WTC11 (cell line): ENCODE results near the gene PIAS3. TPM values are rescaled to one million over a fixed set of nuclear protein-coding genes. Genes with fewer than 3 reads are reported as not detected.

Source experiments
- ATAC-seq: fragments of 200-7000 bp; cut with Tn5 transposase; 2 replicates; pipeline ENCODE4 v1.10.0; 2021; ENCODE audit warnings: mild to moderate bottlenecking, moderate library complexity
- CTCF ChIA-PET: fragments of 300-600 bp; sonication (Branson Sonifier 250); formaldehyde crosslinking; loops from one replicate; lab custom pipeline; 2021; ENCODE audit warnings: antibody characterized with exemption; lab: Charles Lee
- POLR2A ChIA-PET: fragments of 350-600 bp; sonication (Branson Sonifier 250); formaldehyde crosslinking; loops from one replicate; lab custom pipeline; 2021; ENCODE audit warnings: antibody characterized with exemption; lab: Charles Lee
- DNase-seq: peaks from one replicate; pipeline ENCODE4 v3.0.0; 2021; ENCODE audit warnings: low spot score
- H3K27ac Mint-ChIP-seq: 2 replicates; pipeline ENCODE4 v1.8.0; 2021; ENCODE audit warnings: mixed read lengths
- H3K27me3 Mint-ChIP-seq: 2 replicates; pipeline ENCODE4 v1.8.0; 2021; ENCODE audit warnings: low read depth, mild to moderate bottlenecking, moderate library complexity, mixed read lengths
- H3K36me3 Mint-ChIP-seq: 2 replicates; pipeline ENCODE4 v1.8.0; 2021; ENCODE audit warnings: mixed read lengths
- H3K4me1 Mint-ChIP-seq: 2 replicates; pipeline ENCODE4 v1.8.0; 2022; ENCODE audit warnings: mixed read lengths
- H3K4me3 Mint-ChIP-seq: 2 replicates; pipeline ENCODE4 v1.8.0; 2021; ENCODE audit warnings: mild to moderate bottlenecking, moderate library complexity, mixed read lengths
- H3K9me3 Mint-ChIP-seq: 2 replicates; pipeline ENCODE4 v1.8.0; 2021; ENCODE audit warnings: mixed read lengths
- ARID4B ChIP-seq: sonication (generic); formaldehyde crosslinking; IDR thresholded peaks from 2 replicates; pipeline ENCODE4 v1.8.0; 2023; ENCODE audit warnings: missing genetic modification reagents, mild to moderate bottlenecking, borderline replicate concordance
- ATF1 ChIP-seq: sonication (generic); formaldehyde crosslinking; IDR thresholded peaks from 2 replicates; pipeline ENCODE4 v1.8.1; 2023; ENCODE audit warnings: mild to moderate bottlenecking, moderate library complexity, missing genetic modification reagents
- CTCF ChIP-seq: fragments of 200-600 bp; IDR thresholded peaks from 2 replicates; pipeline ENCODE4 v1.8.0; 2022; ENCODE audit warnings: antibody characterized with exemption
- E2F1 ChIP-seq: sonication (generic); formaldehyde crosslinking; IDR thresholded peaks from 2 replicates; pipeline ENCODE4 v1.8.0; 2022; ENCODE audit warnings: mild to moderate bottlenecking, missing genetic modification reagents
- ELF4 ChIP-seq: sonication (generic); formaldehyde crosslinking; IDR thresholded peaks from 2 replicates; pipeline ENCODE4 v1.8.1; 2022; ENCODE audit warnings: low read depth, mild to moderate bottlenecking, moderate library complexity, missing genetic modification reagents
- ESRRA ChIP-seq: sonication (generic); formaldehyde crosslinking; IDR thresholded peaks from 2 replicates; pipeline ENCODE4 v1.8.1; 2022; ENCODE audit warnings: mild to moderate bottlenecking, missing genetic modification reagents, borderline replicate concordance
- GTF2I ChIP-seq: fragments of 250-450 bp; sonication (Bioruptor Pico); conservative IDR thresholded peaks from 2 replicates; pipeline ENCODE4 v1.4.0; 2021; ENCODE audit warnings: mild to moderate bottlenecking
- KAT7 ChIP-seq: sonication (generic); formaldehyde crosslinking; IDR thresholded peaks from 2 replicates; pipeline ENCODE4 v1.8.1; 2023; ENCODE audit warnings: missing genetic modification reagents, mild to moderate bottlenecking, borderline replicate concordance
- MYBL2 ChIP-seq: sonication (generic); formaldehyde crosslinking; IDR thresholded peaks from 2 replicates; pipeline ENCODE4 v1.8.1; 2023; ENCODE audit warnings: mild to moderate bottlenecking, moderate library complexity, missing genetic modification reagents
- NR3C1 ChIP-seq: sonication (generic); formaldehyde crosslinking; conservative IDR thresholded peaks from 2 replicates; pipeline ENCODE4 v1.8.1; 2023; ENCODE audit warnings: low read depth, mild to moderate bottlenecking, missing genetic modification reagents
- RELA ChIP-seq: sonication (generic); formaldehyde crosslinking; IDR thresholded peaks from 2 replicates; pipeline ENCODE4 v1.8.1; 2022; ENCODE audit warnings: missing genetic modification reagents, mild to moderate bottlenecking, borderline replicate concordance
- SP1 ChIP-seq: sonication (generic); formaldehyde crosslinking; conservative IDR thresholded peaks from 2 replicates; pipeline ENCODE4 v1.8.1; 2022; ENCODE audit warnings: missing genetic modification reagents
- TEAD1 ChIP-seq: sonication (generic); formaldehyde crosslinking; IDR thresholded peaks from 2 replicates; pipeline ENCODE4 v1.8.0; 2022; ENCODE audit warnings: mild to moderate bottlenecking, missing genetic modification reagents
- USF1 ChIP-seq: sonication (generic); formaldehyde crosslinking; IDR thresholded peaks from 2 replicates; pipeline ENCODE4 v1.8.0; 2022; ENCODE audit warnings: mild to moderate bottlenecking, missing genetic modification reagents
- ZMAT4 ChIP-seq: fragments of 250-450 bp; sonication (Bioruptor Pico); IDR thresholded peaks from 2 replicates; pipeline ENCODE4 v1.9.0; 2021; ENCODE audit warnings: mild to moderate bottlenecking
- ZNF138 ChIP-seq: sonication (generic); formaldehyde crosslinking; conservative IDR thresholded peaks from 2 replicates; pipeline ENCODE4 v1.8.1; 2022; ENCODE audit warnings: mild to moderate bottlenecking, moderate library complexity, missing genetic modification reagents
- total RNA-seq: library from RNA; stranded (reverse); gene quantifications from 3 replicates; pipeline ENCODE4 v1.2.3, GENCODE V29; 2021

PIAS3 gene
- total RNA-seq, 1 experiment from 2014 or later, result 44.9 TPM

GRCh38 chr1:145858901-145859490 is at the start of gene PIAS3 (continued):
- TF ChIP-seq TEAD1 (peak; percentile 5; the same call in 1 of the 2 replicates), ARID4B (CRISPR knock-in tag) (peak; percentile 22; the same call in 1 of the 2 replicates), RELA (no peak), KAT7 (CRISPR knock-in tag) (no peak), USF1 (CRISPR knock-in tag) (no peak), GTF2I (CRISPR knock-in tag) (no peak), ESRRA (no peak), CTCF (no peak), ZMAT4 (CRISPR knock-in tag) (no peak), MYBL2 (CRISPR knock-in tag) (no peak), ZNF138 (no peak), SP1 (CRISPR knock-in tag) (peak; percentile 67), NR3C1 (CRISPR knock-in tag) (no peak)

- Mint-ChIP-seq H3K4me1 (peaks cover 14% of the 10 kb centered on the region), H3K4me3 (no peak overlapping the region), H3K27me3 (peaks cover 3% of the 10 kb centered on the region), H3K9me3 (no peaks in the 10 kb centered on the region), H3K36me3 (no peaks in the 10 kb centered on the region), H3K27ac (no peak overlapping the region)
- DNase-seq (no peak), ATAC-seq (no peak)
- POLR2A ChIA-PET, result interaction anchor here (1.8 kb wide), 1 partner anchor 17 kb away, joined by 7 read pairs; no protein-coding TSS in a partner anchor
- no peak for TF ChIP-seq ATF1 (CRISPR knock-in tag)
- TF ChIP-seq E2F1, result no peak
- TF ChIP-seq ELF4 (CRISPR knock-in tag), result no peak
- CTCF ChIA-PET, result interaction anchor here (0.8 to 6.8 kb wide), 8 partner anchors 17 to 124 kb away, joined by 3 to 93 read pairs (median 8); partner anchors contain the start of genes ANKRD35, NUDT17 and PIAS3
These were observed 49.8 kb upstream of the PIAS3 start for GRCh38 chr1:145908653-145909052.
